Lower leg skin (tissue), 3 donors: Measurements from ENCODE around the gene GPC6.

Experiments
- CTCF ChIP-seq, 3 donors: fragments of 450-650 bp; IDR thresholded peaks; one replicate each; pipeline ENCODE4 v1.5.1; 2016; ENCODE audit warnings: antibody characterized with exemption in 3 of 3, mild to moderate bottlenecking in 3 of 3, moderate library complexity in 2 of 3
- POLR2A ChIP-seq, 2 donors: fragments of 450-650 bp; IDR thresholded peaks; one replicate each; pipeline ENCODE4 v1.6.1; 2016 to 2017; ENCODE audit warnings: antibody characterized with exemption in 2 of 2, mild to moderate bottlenecking in 1 of 2, moderate library complexity in 1 of 2

- TF ChIP-seq POLR2A (IDR thresholded peaks at IDR 0.05) (no peak), CTCF (IDR thresholded peaks at IDR 0.05) (no peak)
Observed at GRCh38 chr13:93199856-93200255, 26.8 kb upstream of the GPC6 start.
